Placental epithelial cell (primary cell): ENCODE results near the gene XKR7. TPM values are rescaled to one million over a fixed set of nuclear protein-coding genes. Genes with fewer than 3 reads are reported as not detected.

ENCODE experiments used
- small RNA-seq: library from RNA; depleted of rRNA; stranded (forward); fragments of <200 nt; gene quantifications from one replicate; pipeline ENCODE3, GENCODE V24; 2012
- total RNA-seq: library from RNA; depleted of rRNA; stranded (reverse); fragments of >200 nt; gene quantifications from 2 replicates; pipeline ENCODE4 v1.2.3, GENCODE V29; 2012

Gene XKR7, protein sequence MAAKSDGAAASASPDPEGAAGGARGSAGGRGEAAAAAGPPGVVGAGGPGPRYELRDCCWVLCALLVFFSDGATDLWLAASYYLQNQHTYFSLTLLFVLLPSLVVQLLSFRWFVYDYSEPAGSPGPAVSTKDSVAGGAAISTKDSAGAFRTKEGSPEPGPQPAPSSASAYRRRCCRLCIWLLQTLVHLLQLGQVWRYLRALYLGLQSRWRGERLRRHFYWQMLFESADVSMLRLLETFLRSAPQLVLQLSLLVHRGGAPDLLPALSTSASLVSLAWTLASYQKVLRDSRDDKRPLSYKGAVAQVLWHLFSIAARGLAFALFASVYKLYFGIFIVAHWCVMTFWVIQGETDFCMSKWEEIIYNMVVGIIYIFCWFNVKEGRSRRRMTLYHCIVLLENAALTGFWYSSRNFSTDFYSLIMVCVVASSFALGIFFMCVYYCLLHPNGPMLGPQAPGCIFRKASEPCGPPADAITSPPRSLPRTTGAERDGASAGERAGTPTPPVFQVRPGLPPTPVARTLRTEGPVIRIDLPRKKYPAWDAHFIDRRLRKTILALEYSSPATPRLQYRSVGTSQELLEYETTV
- total RNA-seq = under 0.01 TPM in 1 of 2 replicates, not detected in the other

DNA sequence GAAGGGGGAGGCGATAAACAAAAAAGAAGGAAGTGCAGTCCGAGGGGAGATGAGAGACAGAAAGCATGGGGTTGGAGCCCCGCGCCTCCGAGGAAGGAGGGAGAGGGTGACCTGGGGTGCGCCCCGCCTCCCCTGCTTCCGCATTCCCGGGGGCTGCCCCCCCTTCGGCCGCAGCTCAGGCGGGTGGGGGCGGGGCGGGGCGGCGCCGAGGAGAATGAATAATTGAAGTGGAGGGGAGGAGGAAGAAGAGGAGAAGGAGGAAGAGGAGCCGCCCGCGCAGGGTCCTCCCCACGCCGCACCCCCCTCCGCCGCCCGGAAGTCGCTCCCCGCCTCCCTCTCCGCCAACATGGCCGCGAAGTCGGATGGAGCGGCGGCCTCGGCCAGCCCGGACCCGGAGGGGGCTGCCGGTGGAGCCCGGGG, at the start of gene XKR7:
Gene XKR7 (plus strand): TSS at position 322 of the 420 bp plus-strand sequence. CDS start 25 bp downstream, at position 347.

DNA sequence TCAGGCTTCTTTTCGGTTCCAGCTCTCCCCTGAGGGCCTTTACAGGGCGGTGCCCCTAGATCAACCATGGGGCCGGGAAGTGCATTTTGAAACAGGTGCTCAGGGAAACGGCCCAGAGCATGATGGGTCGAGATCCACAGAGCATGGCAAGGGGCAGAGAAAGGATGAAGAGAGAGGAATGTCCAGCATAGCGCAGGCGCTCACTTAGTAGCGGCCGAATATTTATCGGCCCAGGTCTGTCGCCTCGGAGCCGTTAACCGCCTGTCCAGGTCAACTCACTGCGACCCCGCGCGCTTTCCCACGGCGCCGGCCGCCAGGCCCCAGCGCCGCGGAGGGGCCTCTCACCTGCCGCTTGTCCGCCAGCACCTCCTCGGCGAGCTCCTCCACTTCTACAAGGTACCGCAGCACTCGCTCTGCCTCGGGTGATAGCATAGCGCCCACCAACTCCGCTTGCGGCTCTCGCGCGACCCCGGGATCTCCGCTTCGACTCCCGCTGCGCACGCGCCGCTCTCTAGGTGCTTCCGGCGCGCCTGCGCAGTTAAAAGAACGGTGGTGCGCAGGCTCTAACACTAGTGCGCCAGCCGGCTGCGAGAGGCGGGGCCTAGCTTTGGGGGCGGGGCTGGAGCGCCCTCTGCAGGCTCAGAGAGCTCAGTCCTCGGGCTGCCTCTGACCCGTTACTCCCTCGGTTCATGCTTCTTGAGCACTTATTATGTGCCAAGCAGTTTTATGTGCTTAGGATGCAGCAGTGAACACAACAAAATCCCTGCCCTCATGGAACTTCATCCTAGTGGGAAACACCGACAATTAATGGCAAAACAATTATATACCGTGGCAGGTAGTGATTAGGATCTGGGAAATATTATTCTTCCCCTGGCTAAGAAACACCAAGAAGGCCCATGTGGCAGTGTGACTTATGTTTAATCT, 16.2 kb upstream of the XKR7 start, which contains the start of gene PDRG1:
Gene PDRG1 (minus strand): TSS at position 517 of the 924 bp plus-strand sequence. CDS start 85 bp downstream, at position 432.

GRCh38 chr20:32010101-32010500, 42.1 kb downstream of the XKR7 start, which contains the start of gene CCM2L:
Gene CCM2L, plus strand, starts transcription at chr20:32010438. Its CDS starts 17 bp downstream, at chr20:32010455.

GRCh38 chr20:32052090-32052777, 84.3 kb downstream of the XKR7 start, which contains the start of gene HCK:
Gene HCK, plus strand, starts transcription at chr20:32052242.

Small RNAs within 50 kb of the gene (small RNA-seq; reads per million reads assigned to genes)
- gene RNA5SP481 (not detected), gene RNA5SP482 (not detected)

Other genes starting within 250 kb of the XKR7 start
- 73.4 and 115 TPM in 2 replicates for gene BCL2L1, start 245.3 kb upstream of the XKR7 start, total RNA-seq
- gene TPX2, start 228.9 kb upstream of the XKR7 start, total RNA-seq = 11.4 and 26.5 TPM in 2 replicates
- 0.22 TPM in 1 of 2 replicates, not detected in the other for gene MYLK2, start 148.8 kb upstream of the XKR7 start, total RNA-seq
- gene FOXS1, start 122.5 kb upstream of the XKR7 start, total RNA-seq = not detected in 2 replicates
- not detected in 2 replicates for gene DUSP15, start 97.6 kb upstream of the XKR7 start, total RNA-seq
- under 0.01 TPM in 1 of 2 replicates, not detected in the other for gene TTLL9, start 97.5 kb upstream of the XKR7 start, total RNA-seq
- gene PDRG1, start 16.1 kb upstream of the XKR7 start, total RNA-seq = 2.5 and 2.7 TPM in 2 replicates
- not detected in 2 replicates for gene CCM2L, start 42.3 kb downstream of the XKR7 start, total RNA-seq
- gene HCK, start 84.1 kb downstream of the XKR7 start, total RNA-seq = not detected in 2 replicates
- 52.6 and 64.3 TPM in 2 replicates for gene TM9SF4, start 141.6 kb downstream of the XKR7 start, total RNA-seq
- gene PLAGL2, start 239.6 kb downstream of the XKR7 start, total RNA-seq = 5.1 and 5.6 TPM in 2 replicates
- gene POFUT1, start 239.7 kb downstream of the XKR7 start, total RNA-seq = 34.5 and 38.6 TPM in 2 replicates